ENCODE results near the gene KRTAP9-4.
"Not testable (repeated sequence)": the region's sequence is repeated elsewhere in the genome, so short reads cannot be mapped to it uniquely, and the experiment has no call there.

Gene KRTAP9-4

GRCh38 chr17:41267711-41268110 is 18.2 kb downstream of the KRTAP9-4 start:
- no peak for DNase-seq

- not testable (repeated sequence) for DNase-seq
These were observed 21.8 kb downstream of the KRTAP9-4 start for GRCh38 chr17:41271323-41271722.

GRCh38 chr17:41271858-41272257 is 22.4 kb downstream of the KRTAP9-4 start:
- no peak for DNase-seq

- not testable (repeated sequence) for DNase-seq
These were observed 26.2 kb downstream of the KRTAP9-4 start, which contains the start of gene KRTAP9-7 for GRCh38 chr17:41275648-41276190. Gene KRTAP9-7, plus strand, starts transcription at chr17:41275698. Its CDS starts 0 bp downstream, at chr17:41275698.

- DNase-seq = no peak
These were observed 28.9 kb downstream of the KRTAP9-4 start for GRCh38 chr17:41278176-41278955.

- no peak for DNase-seq
These were observed 34.6 kb downstream of the KRTAP9-4 start for GRCh38 chr17:41284043-41284442.

- no peak for DNase-seq
These were observed 35.1 kb downstream of the KRTAP9-4 start for GRCh38 chr17:41284546-41284945.

- no peak for DNase-seq
These were observed 37.6 kb downstream of the KRTAP9-4 start for GRCh38 chr17:41287050-41287449.

GRCh38 chr17:41294016-41294415 is 44.5 kb downstream of the KRTAP9-4 start:
- no peak for DNase-seq

- no peak for DNase-seq
These were observed 47.4 kb downstream of the KRTAP9-4 start for GRCh38 chr17:41296846-41297245.

GRCh38 chr17:41298458-41299135 is 49.1 kb downstream of the KRTAP9-4 start:
- no peak for DNase-seq

Data from activated CD4-positive, alpha-beta T cell treated with anti-CD3 and anti-CD28 coated beads, Interleukin-2, amount 50 U/mL, for 1 hour (primary cell).